GM10248 (cell line): ENCODE results near the gene LENEP.

ENCODE experiments used
- CTCF ChIA-PET: fragments of 300-600 bp; sonication (Branson Sonifier 250); formaldehyde crosslinking; extraction: SDS; loops from one replicate; lab custom pipeline; 2021; ENCODE audit warnings: antibody characterized with exemption; lab: Yijun Ruan, JAX
- POLR2A ChIA-PET: fragments of 350-650 bp; sonication (Branson Sonifier 250); formaldehyde crosslinking; extraction: SDS; loops from one replicate; lab custom pipeline; 2020; ENCODE audit warnings: antibody characterized with exemption; lab: Yijun Ruan, JAX
- DNase-seq: peaks from one replicate; pipeline ENCODE4 v3.0.0; 2012; ENCODE audit errors: extremely low spot score
- TF ChIP-seq, protein P1 (sequence below): IDR thresholded peaks from 2 replicates; pipeline ENCODE4 v1.5.1; 2012; ENCODE audit warnings: mild to moderate bottlenecking, low read depth; ENCODE audit errors: extremely low read depth, missing control alignments, control extremely low read depth

LENEP gene

GRCh38 chr1:155014709-155015508 is 21.5 kb downstream of the LENEP start:
- POLR2A ChIA-PET = interaction anchor here (0.7 kb wide), 1 partner anchor 371 kb away, joined by 3 read pairs; no protein-coding TSS in a partner anchor
- CTCF ChIA-PET = interaction anchor here (1.1 to 13.5 kb wide), 10 partner anchors 9 to 547 kb away, joined by 3 to 175 read pairs (median 18); partner anchors contain the start of genes ADAM15, LENEP, PYGO2 and ZBTB7B
- TF ChIP-seq, protein P1, sequence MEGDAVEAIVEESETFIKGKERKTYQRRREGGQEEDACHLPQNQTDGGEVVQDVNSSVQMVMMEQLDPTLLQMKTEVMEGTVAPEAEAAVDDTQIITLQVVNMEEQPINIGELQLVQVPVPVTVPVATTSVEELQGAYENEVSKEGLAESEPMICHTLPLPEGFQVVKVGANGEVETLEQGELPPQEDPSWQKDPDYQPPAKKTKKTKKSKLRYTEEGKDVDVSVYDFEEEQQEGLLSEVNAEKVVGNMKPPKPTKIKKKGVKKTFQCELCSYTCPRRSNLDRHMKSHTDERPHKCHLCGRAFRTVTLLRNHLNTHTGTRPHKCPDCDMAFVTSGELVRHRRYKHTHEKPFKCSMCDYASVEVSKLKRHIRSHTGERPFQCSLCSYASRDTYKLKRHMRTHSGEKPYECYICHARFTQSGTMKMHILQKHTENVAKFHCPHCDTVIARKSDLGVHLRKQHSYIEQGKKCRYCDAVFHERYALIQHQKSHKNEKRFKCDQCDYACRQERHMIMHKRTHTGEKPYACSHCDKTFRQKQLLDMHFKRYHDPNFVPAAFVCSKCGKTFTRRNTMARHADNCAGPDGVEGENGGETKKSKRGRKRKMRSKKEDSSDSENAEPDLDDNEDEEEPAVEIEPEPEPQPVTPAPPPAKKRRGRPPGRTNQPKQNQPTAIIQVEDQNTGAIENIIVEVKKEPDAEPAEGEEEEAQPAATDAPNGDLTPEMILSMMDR = no peak
- no peak for DNase-seq

GRCh38 chr1:155015527-155016230 is 22.3 kb downstream of the LENEP start:
- DNase-seq = no peak
- ChIA-PET POLR2A (interaction anchor here (0.7 kb wide), 1 partner anchor 372 kb away, joined by 3 read pairs; no protein-coding TSS in a partner anchor), CTCF (interaction anchor here (0.7 to 13.5 kb wide), 22 partner anchors 8 to 547 kb away, joined by 3 to 175 read pairs (median 8); partner anchors contain the start of genes ADAM15, DCST1, DCST2 and KRTCAP2)
- TF ChIP-seq, protein P1 = no peak

- TF ChIP-seq, protein P1 = no peak
- no peak for DNase-seq
- POLR2A ChIA-PET = interaction anchor here (1.3 kb wide), 1 partner anchor 69 kb away, joined by 4 read pairs; no protein-coding TSS in a partner anchor
- CTCF ChIA-PET = interaction anchor here (0.7 to 13.5 kb wide), 35 partner anchors 9 to 548 kb away, joined by 3 to 175 read pairs (median 7); partner anchors contain the start of genes ADAM15, DCST1, DCST2 and EFNA3
Measured at GRCh38 chr1:155016231-155016831, 22.9 kb downstream of the LENEP start.

- TF ChIP-seq, protein P1 = peak; percentile 100
- POLR2A ChIA-PET = interaction anchor here (0.6 to 1.3 kb wide), 2 partner anchors 68 to 81 kb away, joined by 3 to 4 read pairs; partner anchors contain the start of gene PMVK
- peak; percentile 88 for DNase-seq
- CTCF ChIA-PET = interaction anchor here (0.6 to 13.5 kb wide), 57 partner anchors 9 to 538 kb away, joined by 3 to 175 read pairs (median 4); partner anchors contain the start of genes ADAM15, DCST1, DCST2 and EFNA3
Measured at GRCh38 chr1:155017041-155017945, 23.9 kb downstream of the LENEP start.

DNA sequence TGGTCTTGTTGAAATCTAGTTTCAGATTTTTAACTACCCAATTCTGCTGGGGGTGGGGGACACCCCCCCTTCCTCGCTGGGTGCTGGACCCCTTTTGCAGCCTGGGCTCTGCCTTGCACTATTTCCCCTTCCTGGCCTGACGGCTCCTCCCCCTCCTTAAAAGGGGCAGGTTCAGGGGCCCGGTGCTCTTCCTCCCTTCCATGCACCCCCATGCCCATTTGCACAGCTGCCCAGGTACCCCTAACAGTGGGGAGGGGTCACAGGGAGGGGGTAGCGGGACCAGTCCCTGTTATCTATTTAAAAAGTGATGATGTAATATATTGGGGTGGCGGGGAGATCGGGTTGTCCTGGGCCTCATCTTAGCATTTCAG is 24.5 kb downstream of the LENEP start:
- POLR2A ChIA-PET = interaction anchor here (0.6 kb wide), 1 partner anchor 81 kb away, joined by 3 read pairs; the partner anchor contains the start of gene PMVK
- peak; percentile 57 for DNase-seq
- TF ChIP-seq, protein P1 = no peak
- CTCF ChIA-PET = interaction anchor here (0.6 to 13.5 kb wide), 48 partner anchors 9 to 538 kb away, joined by 3 to 175 read pairs (median 5); partner anchors contain the start of genes ADAM15, DCST1, DCST2 and FLAD1
